Liver (tissue), 3 donors: ENCODE results near the gene HOXD12.

Source experiments
- CTCF ChIP-seq: fragments of 150-350 bp; IDR thresholded peaks from 2 replicates; pipeline ENCODE4 v1.5.1; 2017; ENCODE audit warnings: improper control_type of control experiment, low read depth, low read length; ENCODE audit not compliant: missing input control
- FOXA1 ChIP-seq: IDR thresholded peaks from 2 replicates; pipeline ENCODE4 v1.6.1; 2016; ENCODE audit warnings: antibody characterized with exemption
- GABPA ChIP-seq, 2 donors: IDR thresholded peaks in 1 of 2; conservative IDR thresholded peaks in 1 of 2; 2 replicates each; pipeline ENCODE4 v1.6.1; 2016; ENCODE audit warnings: antibody characterized with exemption in 2 of 2, mild to moderate bottlenecking in 1 of 2, moderate library complexity in 1 of 2
- HNF4A ChIP-seq, 2 donors: conservative IDR thresholded peaks; 2 replicates each; pipeline ENCODE4 v1.6.1; 2016; ENCODE audit warnings: antibody characterized with exemption in 2 of 2, mild to moderate bottlenecking in 2 of 2
- JUND ChIP-seq, 2 donors: IDR thresholded peaks; 2 replicates each; pipeline ENCODE4 v1.6.1; 2016; ENCODE audit warnings: antibody characterized with exemption in 2 of 2
- NR2F2 ChIP-seq: IDR thresholded peaks from 2 replicates; pipeline ENCODE4 v1.6.1; 2016; ENCODE audit warnings: antibody characterized with exemption
- RAD21 ChIP-seq, 2 donors: IDR thresholded peaks; 2 replicates each; pipeline ENCODE4 v1.6.1; 2016; ENCODE audit warnings: antibody characterized with exemption in 2 of 2, mild to moderate bottlenecking in 2 of 2
- REST ChIP-seq: IDR thresholded peaks from 2 replicates; pipeline ENCODE4 v1.6.1; 2016; ENCODE audit warnings: antibody characterized with exemption, mild to moderate bottlenecking
- SP1 ChIP-seq: IDR thresholded peaks from 2 replicates; pipeline ENCODE4 v1.6.1; 2018; ENCODE audit warnings: antibody characterized with exemption, mild to moderate bottlenecking
- YY1 ChIP-seq: IDR thresholded peaks from 2 replicates; pipeline ENCODE4 v1.6.1; 2016; ENCODE audit warnings: antibody characterized with exemption, mild to moderate bottlenecking
- ZBTB33 ChIP-seq: IDR thresholded peaks from 2 replicates; pipeline ENCODE4 v1.6.1; 2016; ENCODE audit warnings: antibody characterized with exemption
- donor health status: healthy.
- donor health status: healthy.

GRCh38 chr2:176076796-176077195, 22.8 kb upstream of the HOXD12 start:
- no peak for TF ChIP-seq CTCF
- no peak for TF ChIP-seq RAD21 (IDR thresholded peaks at IDR 0.05)
- no peak for TF ChIP-seq ZBTB33
- TF ChIP-seq GABPA (IDR thresholded peaks at IDR 0.05 in 1 of 2, conservative IDR thresholded peaks at IDR 0.05 in 1 of 2): no peak
- TF ChIP-seq REST: no peak
- no peak for TF ChIP-seq JUND (IDR thresholded peaks at IDR 0.05)
- TF ChIP-seq FOXA1: no peak
- TF ChIP-seq NR2F2: no peak
- TF ChIP-seq YY1: no peak
- TF ChIP-seq HNF4A (conservative IDR thresholded peaks at IDR 0.05): no peak
- no peak for TF ChIP-seq SP1
